HG03460 (cell line): Measurements from ENCODE around the gene MYOM3.

Experiments
- ATAC-seq: cut with Tn5 transposase; IDR thresholded peaks from one replicate; pipeline ENCODE4 v1.9.1; 2021; ENCODE audit not compliant: unreplicated experiment

The MYOM3 gene

DNA sequence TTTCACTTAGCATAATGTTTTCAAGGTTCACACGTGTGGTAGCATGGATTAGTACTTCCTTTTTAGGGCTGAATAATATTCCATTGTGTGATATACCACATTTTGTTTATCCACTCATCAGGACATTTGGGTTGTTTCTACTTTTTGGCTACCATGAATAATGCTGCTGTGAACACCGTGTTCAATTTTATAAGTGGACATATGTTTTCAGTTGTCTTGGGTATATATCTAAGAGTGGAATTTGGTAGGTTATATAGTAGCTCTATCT, 27.2 kb upstream of the MYOM3 start:
- no peak for ATAC-seq

DNA sequence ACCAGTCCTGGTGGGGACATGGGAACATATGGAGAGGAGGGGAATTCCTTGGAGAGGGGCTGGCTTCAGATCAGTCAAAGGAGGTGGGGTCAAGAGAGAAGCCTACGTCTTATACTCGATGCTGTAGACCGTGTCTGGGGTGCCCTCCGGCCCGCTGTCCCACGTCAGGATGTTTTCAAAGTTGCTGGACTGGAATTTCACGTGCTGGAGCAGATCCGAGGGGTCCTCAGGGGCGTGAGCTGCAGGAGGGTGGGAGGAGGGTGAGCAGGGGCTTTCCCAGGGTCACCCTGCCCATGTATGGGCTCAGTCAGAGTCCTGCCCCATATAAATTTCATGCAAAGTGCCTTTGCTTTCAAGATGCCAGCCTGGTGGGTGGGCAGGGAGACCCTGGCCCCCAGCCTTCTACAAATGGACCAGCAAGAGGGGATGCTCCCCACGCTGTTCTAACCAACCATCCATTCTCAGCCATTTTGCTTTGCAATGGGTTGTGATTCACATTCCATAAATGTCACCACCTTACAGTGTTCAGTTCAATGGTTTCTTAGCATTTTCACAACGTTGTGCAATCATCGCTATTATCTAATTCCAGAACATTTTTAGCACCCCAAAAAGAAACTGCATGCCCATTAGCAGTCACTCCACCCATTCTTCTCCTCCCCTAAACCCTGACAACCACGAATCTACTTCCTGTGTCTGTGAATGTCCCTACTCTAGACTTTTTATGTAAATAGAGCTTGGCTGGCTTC, 26.7 kb upstream of the MYOM3 start:
- ATAC-seq, result no peak

DNA sequence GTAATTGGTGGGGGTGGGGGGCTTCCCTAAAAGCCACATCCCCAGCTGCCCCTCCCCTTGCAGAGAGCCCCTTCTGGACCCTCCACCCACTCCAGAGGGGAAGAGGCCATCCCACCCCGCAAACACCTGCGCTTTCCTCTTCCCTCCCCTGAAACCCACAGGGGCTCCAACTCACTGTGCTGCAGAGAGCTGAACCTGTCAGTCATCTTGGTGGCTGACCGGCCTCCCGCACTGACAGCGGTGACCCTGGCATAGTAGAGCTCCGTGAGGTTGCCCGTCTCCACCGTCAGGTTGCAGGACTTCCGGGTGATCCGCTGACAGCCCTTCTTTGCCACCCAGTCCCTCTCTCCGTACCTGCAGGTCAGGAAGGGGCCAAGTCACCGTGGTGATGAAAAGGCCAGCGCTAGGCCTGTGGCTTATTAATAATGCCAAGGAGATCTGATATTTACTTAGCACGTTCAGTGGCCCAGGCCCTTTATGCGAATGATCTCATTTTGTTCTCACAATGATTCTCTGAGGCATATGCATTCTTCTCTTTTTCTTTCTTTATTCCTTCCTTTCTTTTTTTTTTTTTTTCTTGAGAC, 25.1 kb upstream of the MYOM3 start:
- no peak for ATAC-seq

DNA sequence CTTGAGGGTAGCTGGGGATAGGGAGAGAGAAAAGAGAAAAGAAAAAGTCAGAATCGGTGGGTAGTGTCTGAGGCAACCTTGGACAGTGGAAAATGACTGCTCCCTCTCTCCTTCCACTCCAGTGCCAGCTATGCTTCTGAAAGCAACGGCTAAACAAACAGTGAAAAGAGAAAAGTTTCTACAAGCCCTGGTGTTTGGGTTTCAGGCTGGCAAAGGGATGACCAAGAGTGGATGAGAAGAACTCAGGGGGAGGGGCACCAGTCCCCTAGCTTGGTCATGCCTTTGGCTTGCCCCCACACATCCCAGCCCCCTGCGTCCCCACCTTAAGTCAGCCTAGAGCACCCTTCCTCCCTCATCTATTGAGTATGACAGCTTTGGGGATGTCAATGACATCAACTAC, 22.4 kb upstream of the MYOM3 start:
- ATAC-seq, result no peak

DNA sequence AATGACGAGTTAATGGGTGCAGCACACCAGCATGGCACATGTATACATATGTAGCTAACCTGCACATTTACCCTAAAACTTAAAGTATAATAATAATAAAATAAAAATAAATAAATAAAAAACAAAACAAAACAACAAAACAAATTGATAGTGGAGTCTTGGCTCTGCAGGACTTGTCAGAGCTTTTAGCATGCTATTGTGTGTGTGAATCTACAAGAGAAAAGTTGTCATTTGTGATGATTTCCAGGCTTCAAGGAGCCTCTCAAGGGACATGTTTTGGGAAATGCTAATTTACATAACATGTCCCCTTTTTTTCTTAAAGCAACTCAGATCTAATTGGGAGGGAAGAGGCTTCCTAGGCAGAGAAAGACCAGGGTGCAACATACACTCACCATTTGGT, 21.9 kb upstream of the MYOM3 start:
- no peak for ATAC-seq

DNA sequence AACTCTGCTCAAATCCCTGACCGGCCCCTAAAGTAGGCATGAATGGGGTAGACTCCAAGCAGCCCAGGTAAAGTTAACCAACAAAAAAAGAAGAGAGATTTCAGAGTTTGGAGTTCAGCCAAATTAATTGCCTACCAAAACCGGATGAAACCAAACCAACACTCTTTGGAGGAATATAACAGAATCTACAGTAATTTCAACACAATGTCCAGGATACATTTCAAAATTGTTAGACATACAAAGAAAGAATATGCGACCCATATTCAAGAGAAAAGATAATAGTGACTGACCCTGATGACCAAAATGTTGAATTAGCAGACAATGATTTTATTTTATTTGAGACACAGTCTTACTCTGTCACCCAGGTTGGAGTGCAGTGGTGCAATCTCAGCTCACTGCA, 18.4 kb upstream of the MYOM3 start:
- no peak for ATAC-seq

DNA sequence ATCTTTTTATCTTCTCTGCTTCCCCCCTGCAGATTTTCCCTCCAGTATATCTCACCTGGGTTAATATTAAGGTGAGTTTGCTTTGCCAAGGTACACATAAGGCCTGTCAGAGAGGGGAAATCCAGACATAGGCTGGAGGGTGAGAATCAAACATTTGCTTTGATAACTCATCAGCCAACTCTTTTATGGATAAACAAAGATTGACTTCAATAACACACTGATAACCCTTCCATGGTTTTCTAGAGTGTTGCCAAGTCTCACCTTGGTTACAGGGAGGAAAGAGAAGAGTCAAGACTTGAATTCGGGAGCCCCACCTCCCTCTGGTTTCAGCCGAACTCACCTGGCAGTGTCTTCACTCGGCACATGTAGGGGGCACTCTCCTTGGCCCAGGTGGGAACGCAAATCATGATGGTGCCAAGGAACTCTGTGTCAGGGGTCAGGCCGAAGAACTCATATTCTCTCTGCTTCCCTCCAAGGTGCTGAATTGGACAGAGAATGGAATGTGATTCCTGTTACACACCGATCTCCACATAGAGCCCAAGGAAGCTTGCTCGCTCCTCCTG, 15.9 kb upstream of the MYOM3 start:
- no peak for ATAC-seq

DNA sequence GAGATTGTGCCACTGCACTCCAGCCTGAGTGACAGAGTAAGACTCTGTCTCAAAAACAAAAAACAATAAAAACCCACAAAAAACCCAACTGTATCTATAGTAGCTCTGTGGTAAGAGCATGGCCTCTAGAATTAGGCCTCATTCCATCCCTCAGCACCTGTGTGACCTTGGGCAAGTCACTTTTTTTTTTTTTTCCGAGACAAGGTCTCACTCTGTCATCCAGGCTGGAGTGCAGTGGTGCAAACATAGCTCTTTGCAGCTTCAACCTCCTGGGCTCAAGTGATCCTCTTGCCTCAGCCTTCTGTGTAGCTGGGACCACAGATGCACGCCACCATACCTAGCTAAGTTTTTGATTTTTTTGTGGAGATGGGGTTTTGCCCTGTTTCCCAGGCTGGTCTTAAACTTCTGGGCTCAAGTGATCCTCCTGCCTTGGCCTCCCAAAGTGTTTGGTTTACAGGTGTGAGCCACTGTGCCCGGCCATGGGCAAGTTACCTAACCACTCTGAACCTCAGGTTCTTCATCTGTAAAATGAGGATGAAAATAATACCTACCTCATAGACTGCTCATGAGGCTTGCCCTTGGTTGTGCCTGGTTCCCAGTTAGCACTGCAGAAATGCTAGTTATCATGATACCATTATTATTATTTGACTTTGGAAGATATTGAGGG, 15.3 kb upstream of the MYOM3 start:
- ATAC-seq, result no peak

DNA sequence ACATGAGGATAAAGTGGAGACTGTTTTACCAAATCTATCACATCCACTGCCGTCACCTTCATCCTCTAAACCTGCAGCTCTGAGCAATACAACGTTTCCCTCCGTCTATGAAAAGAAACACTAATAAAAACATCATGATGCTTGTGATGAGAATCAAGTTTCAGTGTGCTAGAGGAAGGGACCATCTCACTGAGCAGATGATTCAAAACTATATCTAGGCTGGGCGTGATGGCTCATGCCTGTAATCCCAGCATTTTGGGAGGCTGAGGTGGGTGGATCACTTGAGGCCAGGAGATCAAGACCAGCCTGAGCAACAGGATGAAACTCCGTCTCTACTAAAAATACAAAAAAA, 14.7 kb upstream of the MYOM3 start:
- ATAC-seq, result no peak

DNA sequence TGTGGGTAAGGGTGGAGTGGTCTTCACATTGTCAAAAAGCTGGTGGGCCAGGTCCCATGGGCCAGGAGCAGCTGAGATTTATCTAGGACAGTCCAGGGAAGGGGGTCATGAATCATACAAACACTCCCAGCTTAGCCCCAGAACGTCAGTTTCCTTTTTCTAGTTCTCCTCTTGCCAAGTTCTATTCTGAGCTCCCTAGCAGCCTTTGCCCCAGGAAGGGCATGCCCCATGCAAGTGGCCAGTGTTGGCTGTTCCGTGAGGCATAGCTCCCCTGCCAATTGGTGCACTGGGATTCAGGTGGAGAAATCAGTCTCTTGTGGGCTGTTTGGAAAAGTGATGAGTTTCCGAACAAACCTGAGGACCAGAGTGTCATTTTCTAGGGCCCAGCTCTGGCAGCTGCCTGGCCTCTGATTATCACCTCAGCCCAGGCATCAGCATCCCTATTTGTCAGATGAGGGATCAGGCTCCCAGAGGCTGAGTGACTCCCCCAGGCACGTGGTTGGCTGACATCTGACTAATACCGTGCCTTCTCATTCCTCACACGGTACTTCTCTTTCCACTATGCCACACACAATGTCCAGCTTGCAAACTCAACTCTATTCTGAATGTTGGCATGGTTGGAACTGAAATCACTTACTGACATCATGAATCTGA, 14.2 kb upstream of the MYOM3 start:
- ATAC-seq, result no peak

DNA sequence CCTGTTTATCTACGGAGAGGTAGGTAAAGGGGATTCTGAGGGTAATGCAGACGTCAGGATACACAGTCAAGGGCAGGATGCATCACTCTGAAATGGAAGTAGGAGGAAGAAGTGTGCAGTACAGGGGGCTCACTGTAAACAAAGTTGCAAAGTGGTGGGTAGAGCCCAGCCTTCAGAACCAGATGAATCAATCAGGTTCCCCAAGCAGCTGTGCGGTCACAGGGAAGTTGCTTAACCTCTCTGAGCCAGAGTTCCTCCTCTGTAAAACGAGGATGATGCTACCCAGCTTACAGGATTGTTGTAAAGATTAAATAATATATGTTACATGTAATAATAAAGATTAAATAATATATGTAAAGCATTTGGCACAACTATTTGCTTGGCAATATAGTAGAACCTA, 13.5 kb upstream of the MYOM3 start:
- ATAC-seq, result no peak

DNA sequence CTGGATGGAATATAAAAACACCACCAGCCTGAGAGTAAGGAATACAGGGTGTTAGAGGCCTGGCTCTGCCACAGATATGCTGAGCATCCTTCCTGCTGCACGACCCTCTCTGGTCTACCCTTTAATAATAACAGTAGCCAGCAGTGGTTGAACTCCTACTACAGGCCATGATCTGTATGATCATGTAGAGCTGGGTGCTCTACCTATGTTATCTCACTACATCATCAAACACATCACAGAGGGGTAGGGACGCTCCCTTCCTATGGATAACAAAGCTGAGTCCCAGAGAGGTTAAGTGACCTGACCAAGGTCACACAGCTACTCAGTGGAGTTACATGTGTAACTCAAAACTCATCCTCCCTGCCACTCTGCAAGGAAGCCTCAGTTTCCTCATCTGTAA, 13.0 kb upstream of the MYOM3 start:
- ATAC-seq, result no peak

DNA sequence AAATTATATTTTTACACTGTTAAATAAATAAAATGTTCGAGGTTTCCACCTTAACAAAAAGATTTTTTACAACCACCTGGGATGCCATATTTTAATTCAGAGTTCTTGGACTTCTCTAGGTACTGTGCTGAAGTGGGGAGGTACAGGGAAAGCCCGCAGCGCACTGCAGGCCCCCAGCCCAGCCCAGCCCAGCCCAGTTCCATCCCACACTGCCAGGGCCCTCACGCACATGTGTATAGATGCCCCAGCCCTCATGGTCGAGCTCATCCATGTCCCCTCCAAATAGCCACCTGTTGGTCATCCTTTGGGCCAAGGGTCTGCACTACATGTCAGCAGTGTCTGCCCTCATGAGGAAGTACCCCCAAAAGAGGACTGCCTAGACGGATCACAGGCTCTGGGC, 11.7 kb upstream of the MYOM3 start:
- no peak for ATAC-seq

DNA sequence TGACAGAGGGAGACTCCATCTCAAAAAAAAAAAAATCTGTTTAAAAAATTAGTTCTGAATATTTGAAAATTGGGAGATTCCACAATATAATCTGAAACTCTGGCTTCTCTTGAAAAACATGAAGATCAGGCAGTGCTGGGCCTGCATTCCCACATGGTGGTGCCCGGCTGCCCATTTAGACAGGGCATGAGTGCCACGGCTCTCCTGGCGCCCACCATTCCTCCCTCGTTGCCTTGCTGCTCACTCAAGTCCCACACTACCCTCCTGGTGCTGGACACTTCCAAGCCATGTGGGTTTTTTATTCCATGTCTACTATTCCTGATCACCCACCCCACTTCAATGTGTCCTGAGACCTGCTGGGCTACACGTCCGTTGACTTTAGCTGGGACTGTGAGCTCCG, 10.8 kb upstream of the MYOM3 start:
- ATAC-seq, result no peak

DNA sequence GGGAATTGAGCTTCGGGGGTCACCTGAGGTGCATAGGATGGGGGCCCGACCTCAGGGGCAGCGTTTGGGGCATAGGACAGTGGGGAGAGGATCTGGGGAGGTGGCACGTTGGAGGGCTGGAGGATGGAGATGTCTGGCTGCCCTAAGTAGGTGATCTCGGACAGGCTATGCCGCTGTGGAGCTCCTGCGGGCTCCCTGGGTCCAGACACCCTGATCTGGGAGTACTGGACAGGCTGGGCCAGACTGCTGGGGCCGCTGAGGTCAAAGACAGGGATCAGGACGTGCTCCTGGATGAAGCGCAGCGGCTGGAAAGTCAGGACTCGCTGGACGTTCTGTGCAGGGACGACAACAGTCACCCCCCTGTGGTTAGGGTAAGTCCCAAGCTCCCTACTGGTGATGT, 9.5 kb upstream of the MYOM3 start:
- no peak for ATAC-seq

DNA sequence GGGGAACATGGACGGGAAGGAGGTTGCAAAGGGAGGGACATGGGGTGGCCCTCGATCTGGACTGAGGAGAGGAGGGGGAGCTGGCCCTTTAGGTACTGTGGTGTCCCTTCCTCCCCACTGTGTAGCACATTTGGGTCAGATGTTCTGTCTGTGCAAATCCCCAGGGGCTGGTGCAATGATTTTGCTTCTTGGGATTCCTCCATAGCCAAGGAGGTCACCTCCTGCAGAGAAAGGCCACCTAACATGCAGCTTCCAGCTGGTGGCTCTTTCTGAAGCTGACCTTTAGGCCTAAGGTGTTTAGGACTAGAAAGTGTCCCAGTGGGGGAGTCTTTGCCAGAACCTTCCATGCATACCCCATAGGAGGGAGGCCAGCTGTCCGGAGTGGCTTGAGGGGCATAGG, 9.0 kb upstream of the MYOM3 start:
- ATAC-seq, result no peak

DNA sequence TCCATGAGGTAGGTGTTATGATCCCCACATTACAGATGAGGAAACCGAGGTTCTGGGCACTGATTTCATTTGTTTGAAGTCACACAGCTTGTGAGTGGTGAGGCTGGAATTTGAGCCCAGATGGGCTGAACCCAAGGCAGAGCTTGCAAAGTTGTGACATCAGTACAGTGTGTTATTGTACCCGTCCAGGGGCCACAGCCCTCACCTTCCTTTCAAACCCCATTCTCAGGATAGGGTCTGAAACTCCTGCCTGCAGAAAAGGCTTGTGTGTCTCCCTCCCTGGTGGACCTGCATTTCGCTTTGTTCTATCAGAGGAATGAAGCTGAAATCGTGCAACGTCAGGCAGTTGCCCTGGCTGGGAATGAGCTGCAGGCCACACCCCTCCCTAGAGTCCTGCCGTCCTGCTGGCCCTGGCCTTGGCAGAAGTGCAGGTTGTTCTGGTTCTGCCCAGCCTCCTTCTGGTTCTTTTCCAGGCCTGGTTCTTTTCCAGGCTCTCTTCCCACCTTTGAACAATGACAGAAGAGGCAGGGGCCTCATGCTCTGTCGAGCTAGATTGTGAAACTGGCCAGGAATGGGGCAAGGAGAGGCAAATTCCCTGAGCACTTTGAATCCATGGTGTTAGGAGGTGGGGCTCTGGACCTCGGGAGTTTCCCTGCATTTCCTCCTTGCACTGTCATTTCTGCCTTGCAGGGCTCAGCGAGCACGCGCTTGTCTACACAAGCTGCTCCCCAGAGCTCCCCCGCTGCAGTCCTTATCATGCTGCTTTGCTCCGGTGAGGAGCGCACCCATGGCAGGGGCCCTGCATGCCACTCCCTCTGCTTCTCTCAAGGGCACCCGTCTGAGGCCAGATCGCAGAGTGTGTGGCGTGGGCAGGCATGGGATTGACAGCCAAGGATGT, 8.2 kb upstream of the MYOM3 start:
- no peak for ATAC-seq

DNA sequence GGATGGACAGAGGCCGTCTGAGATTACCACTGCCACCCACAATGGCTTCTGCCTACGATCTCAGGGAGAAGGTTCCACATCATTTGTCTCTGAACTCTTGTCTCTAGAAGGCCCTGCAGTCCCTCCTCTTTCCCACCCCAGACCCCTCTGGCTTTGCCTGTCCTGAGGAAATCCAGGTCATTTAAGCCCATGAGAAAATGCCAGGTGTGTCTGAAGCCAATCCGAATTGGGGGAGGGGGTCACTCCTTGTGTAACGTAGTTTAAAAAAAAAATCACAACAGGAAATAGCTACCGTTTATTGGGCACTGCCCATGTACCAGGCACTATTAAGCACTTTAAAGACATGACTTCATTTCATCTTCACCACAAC, 7.5 kb upstream of the MYOM3 start:
- no peak for ATAC-seq

DNA sequence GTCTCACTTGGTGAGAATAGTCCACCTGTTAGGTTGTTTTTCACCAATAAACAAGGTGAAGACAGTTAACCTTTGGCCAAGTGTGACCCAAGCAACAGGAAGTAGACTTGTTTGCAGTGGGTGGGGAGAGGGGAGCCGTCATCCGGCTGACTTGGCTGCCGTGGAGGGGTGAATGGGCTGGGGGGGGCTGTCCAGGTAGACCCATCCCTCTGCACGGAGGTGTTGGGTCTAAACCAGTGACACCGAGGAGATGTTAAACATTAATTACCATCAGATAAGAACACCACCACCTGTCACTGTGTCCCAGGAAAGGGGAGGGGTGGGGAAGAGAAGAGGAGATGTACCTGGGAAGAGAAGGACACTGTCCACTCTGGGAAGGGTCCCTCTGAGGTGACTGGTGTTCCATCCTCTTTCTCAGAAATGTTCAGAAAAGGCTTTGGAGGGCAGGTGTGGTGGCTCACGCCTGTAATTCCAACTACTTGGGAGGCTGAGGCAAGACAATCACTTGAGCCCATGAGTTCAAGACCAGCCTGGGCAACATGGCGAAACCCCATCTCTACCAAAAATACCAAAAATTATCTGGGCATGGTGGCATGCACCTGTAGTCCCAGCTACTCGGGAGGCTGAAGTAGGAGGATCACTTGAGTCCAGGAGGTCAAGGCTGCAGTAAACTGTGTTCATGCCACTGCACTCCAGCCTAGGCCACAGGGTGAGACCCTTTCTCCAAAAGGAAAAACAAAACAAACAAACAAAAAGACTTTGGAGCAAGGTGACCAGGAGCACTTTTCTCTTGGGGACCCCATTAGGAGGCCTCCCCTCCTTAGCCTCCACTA, 6.7 kb upstream of the MYOM3 start:
- no peak for ATAC-seq

DNA sequence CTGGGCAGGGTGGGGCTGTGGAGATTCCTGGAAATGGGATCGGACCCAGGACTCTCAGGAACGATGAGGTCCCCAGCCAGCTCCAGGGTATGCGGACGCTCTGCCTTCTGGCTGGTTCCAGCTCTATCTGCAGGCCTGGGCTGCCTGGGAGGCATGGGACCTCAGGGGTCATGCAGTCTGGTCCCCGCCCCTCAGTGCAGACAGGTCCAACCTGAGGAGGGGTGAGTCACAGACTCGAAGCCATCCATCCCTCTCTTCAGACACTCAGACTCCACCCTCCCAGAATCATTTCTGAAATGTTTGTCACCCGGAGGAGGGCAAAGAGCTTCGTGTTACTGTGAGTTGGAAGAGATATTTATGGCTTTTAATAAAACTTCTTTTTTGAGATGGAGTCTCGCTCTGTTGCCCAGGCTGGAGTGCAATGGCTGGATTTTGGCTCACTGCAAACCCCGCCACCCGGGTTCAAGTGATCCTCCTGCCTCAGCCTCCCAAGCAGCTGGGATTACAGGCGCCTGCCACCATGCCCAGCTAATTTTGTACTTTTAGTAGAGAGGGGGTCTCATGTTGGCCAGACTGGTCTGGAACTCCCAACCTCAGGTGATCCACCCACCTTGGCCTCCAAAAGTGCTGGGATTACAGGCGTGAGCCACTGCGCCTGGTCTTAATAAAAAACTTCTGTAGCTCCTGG, 5.9 kb upstream of the MYOM3 start:
- no peak for ATAC-seq
